ENCODE results near the gene EPHB2.

Gene EPHB2

GRCh38 chr1:22804969-22805671 lies 94.5 kb downstream of the EPHB2 start:
- no peak for DNase-seq

GRCh38 chr1:22805672-22806038 lies 95.0 kb downstream of the EPHB2 start:
- DNase-seq, result no peak

- DNase-seq, result no peak
Observed at GRCh38 chr1:22806584-22806983, 95.9 kb downstream of the EPHB2 start.

GRCh38 chr1:22807340-22807739 lies 96.7 kb downstream of the EPHB2 start:
- DNase-seq, result no peak

- DNase-seq, result no peak
Observed at GRCh38 chr1:22808186-22808675, 97.6 kb downstream of the EPHB2 start.

GRCh38 chr1:22808676-22809483 lies 98.2 kb downstream of the EPHB2 start:
- DNase-seq, result no peak

GRCh38 chr1:22809783-22810182 lies 99.1 kb downstream of the EPHB2 start:
- DNase-seq, result no peak

GRCh38 chr1:22810378-22810777 lies 99.7 kb downstream of the EPHB2 start:
- no peak for DNase-seq

GRCh38 chr1:22812092-22812880 lies 101.6 kb downstream of the EPHB2 start:
- no peak for DNase-seq

- no peak for DNase-seq
Observed at GRCh38 chr1:22812993-22813790, 102.6 kb downstream of the EPHB2 start.

GRCh38 chr1:22814176-22815042 lies 103.8 kb downstream of the EPHB2 start:
- no peak for DNase-seq

GRCh38 chr1:22815043-22815365 lies 104.4 kb downstream of the EPHB2 start:
- no peak for DNase-seq

- DNase-seq, result no peak
Observed at GRCh38 chr1:22815421-22816066, 104.9 kb downstream of the EPHB2 start.

- no peak for DNase-seq
Observed at GRCh38 chr1:22816067-22816775, 105.6 kb downstream of the EPHB2 start.

GRCh38 chr1:22816803-22817202 lies 106.2 kb downstream of the EPHB2 start:
- no peak for DNase-seq

- no peak for DNase-seq
Observed at GRCh38 chr1:22817462-22817861, 106.8 kb downstream of the EPHB2 start.

- DNase-seq, result no peak
Observed at GRCh38 chr1:22818061-22818770, 107.6 kb downstream of the EPHB2 start.

GRCh38 chr1:22819361-22819760 lies 108.7 kb downstream of the EPHB2 start:
- DNase-seq, result no peak

- no peak for DNase-seq
Observed at GRCh38 chr1:22821027-22821426, 110.4 kb downstream of the EPHB2 start.

- DNase-seq, result no peak
Observed at GRCh38 chr1:22822371-22822770, 111.7 kb downstream of the EPHB2 start.

Measured in CD4-positive, alpha-beta T cell treated with Interleukin-1 beta for 1 hour (primary cell).